Activated T-cell treated with anti-CD3 and anti-CD28 coated beads, Interleukin-2, amount 50 U/mL, for 4 hours (primary cell): Measurements from ENCODE around the gene SLC24A5. TPM values are rescaled to one million over a fixed set of nuclear protein-coding genes. Genes with fewer than 3 reads are reported as not detected.

Source experiments
- ATAC-seq, 2 donors: fragments of 200-7000 bp; cut with Tn5 transposase; one replicate each; pipeline ENCODE4 v1.10.0; 2021
- DNase-seq: peaks from one replicate; pipeline ENCODE4 v3.0.0-alpha.2; 2020
- H3K27me3 Mint-ChIP-seq: one replicate; pipeline ENCODE4 v1.8.0; 2021; ENCODE audit warnings: low read depth, mixed read lengths
- H3K36me3 Mint-ChIP-seq: one replicate; pipeline ENCODE4 v1.8.0; 2022; ENCODE audit warnings: mixed read lengths; ENCODE audit not compliant: insufficient read depth
- H3K4me1 Mint-ChIP-seq: one replicate; pipeline ENCODE4 v1.8.0; 2021; ENCODE audit warnings: low read depth, mixed read lengths
- H3K4me3 Mint-ChIP-seq: one replicate; pipeline ENCODE4 v1.8.0; 2021; ENCODE audit warnings: mild to moderate bottlenecking, moderate library complexity, mixed read lengths
- H3K9me3 Mint-ChIP-seq: one replicate; pipeline ENCODE4 v1.8.0; 2021; ENCODE audit warnings: mixed read lengths
- total RNA-seq, 3 donors: library from RNA; stranded (reverse); gene quantifications; one replicate each; pipeline ENCODE4 v1.2.1, GENCODE V29; 2021

The SLC24A5 gene
- total RNA-seq, 3 donors from 2014 or later: not detected

- no peak overlapping the region for H3K4me3 Mint-ChIP-seq
- H3K4me1 Mint-ChIP-seq: peaks cover under 1% of the 10 kb centered on the region
- DNase-seq (no peak), ATAC-seq (no peak)
- peaks cover 19% of the 10 kb centered on the region for H3K27me3 Mint-ChIP-seq
- no peaks in the 10 kb centered on the region for H3K36me3 Mint-ChIP-seq
- H3K9me3 Mint-ChIP-seq: peaks cover under 1% of the 10 kb centered on the region
These were observed 65.5 kb downstream of the SLC24A5 start for GRCh38 chr15:48186271-48186670.

DNA sequence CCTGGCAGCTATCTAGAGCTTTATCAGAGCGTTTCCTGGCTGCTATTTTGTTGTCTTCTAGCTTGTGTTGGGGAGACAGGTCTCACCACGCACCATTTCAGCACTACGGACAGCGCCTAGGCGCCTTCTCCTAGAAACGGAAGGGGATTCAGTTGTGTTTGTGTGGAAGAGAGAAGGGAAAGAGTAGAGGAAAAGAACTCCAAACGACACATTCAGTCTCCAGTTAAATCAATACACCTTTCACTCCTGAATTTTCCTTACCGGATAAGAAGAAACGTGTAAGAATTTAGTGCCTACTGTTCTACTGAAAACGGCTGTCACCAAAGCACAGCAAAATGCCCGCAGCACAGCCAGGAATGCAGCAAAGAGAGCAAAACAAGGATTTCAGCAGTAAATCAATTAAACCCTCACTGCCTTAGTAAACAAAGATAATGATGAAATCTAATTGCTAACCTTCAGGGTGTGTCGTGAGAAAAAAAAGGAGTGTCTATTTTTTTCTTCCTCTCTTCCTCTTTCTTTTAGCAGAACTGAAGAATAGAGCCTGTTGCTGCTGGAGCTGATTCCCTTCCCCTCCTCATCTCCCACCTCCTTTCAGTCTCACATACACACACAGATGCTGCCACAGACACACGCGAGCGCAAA, 70.3 kb downstream of the SLC24A5 start:
- Mint-ChIP-seq H3K27me3 (peaks cover 29% of the 10 kb centered on the region), H3K9me3 (peaks cover 3% of the 10 kb centered on the region), H3K4me1 (peaks cover 2% of the 10 kb centered on the region), H3K4me3 (no peak overlapping the region), H3K36me3 (no peaks in the 10 kb centered on the region)
- ATAC-seq: no peak
- DNase-seq: no peak

GRCh38 chr15:48191574-48192225, 70.9 kb downstream of the SLC24A5 start, which contains the start of gene CTXN2:
CTXN2 (plus strand) TSS chr15:48191665; CDS start chr15:48201301, 9,636 bp downstream.
- Mint-ChIP-seq H3K4me3 (no peak within 1 kb of the TSS), H3K36me3 (no peaks in the 10 kb centered on the region), H3K9me3 (peaks cover 3% of the 10 kb centered on the region), H3K4me1 (peaks cover 2% of the 10 kb centered on the region), H3K27me3 (peaks cover 31% of the 10 kb centered on the region)
- DNase-seq (no peak), ATAC-seq (no peak)

Other genes starting within 250 kb of the SLC24A5 start
- 1 to 10 TPM; 6.3 to 8.4 (median 7.6) TPM for gene MYEF2, start 57.3 kb downstream of the SLC24A5 start, total RNA-seq
- gene CTXN2, start 70.7 kb downstream of the SLC24A5 start, total RNA-seq: not detected
- gene SLC12A1, start 85.3 kb downstream of the SLC24A5 start, total RNA-seq: not detected
- 100 to 1,000 TPM; 194 to 248 (median 214) TPM for gene DUT, start 210.4 kb downstream of the SLC24A5 start, total RNA-seq